Panc1 (cell line): ENCODE measurements around the gene PPP1R13L.

Experiments
- CTCF ChIP-seq: fragments of 450-650 bp; IDR thresholded peaks from 2 replicates; pipeline ENCODE4 v1.5.1; 2017; ENCODE audit warnings: mild to moderate bottlenecking
- POLR2AphosphoS5 ChIP-seq: IDR thresholded peaks from 2 replicates; pipeline ENCODE4 v1.6.1; 2012; ENCODE audit warnings: mild to moderate bottlenecking, low read depth, low read length, moderate library complexity
- REST ChIP-seq, 2 experiments: IDR thresholded peaks; 2 replicates each; pipeline ENCODE4 v1.6.1; 2011 to 2012; ENCODE audit warnings: low read depth in 2 of 2, control low read depth in 1 of 2, low read length in 1 of 2, mild to moderate bottlenecking in 1 of 2, moderate library complexity in 1 of 2; ENCODE audit not compliant: insufficient read depth in 1 of 2
- SIN3A ChIP-seq: IDR thresholded peaks from 2 replicates; pipeline ENCODE4 v1.6.1; 2012; ENCODE audit warnings: low read depth, mild to moderate bottlenecking, low read length, moderate library complexity, borderline replicate concordance; ENCODE audit not compliant: insufficient read depth

- TF ChIP-seq REST (IDR thresholded peaks at IDR 0.05; ENCODE audit: insufficient read depth in 1 of 2, low read depth in 2 of 2, low read length in 1 of 2) (no peak), CTCF (peak; percentile 98), POLR2AphosphoS5 (no peak), SIN3A (no peak)
These were observed 34.8 kb upstream of the PPP1R13L start for GRCh38 chr19:45439569-45440258.
